Thyroid gland (tissue), 4 donors: ENCODE measurements around the gene MRPL17. TPM values are rescaled to one million over a fixed set of nuclear protein-coding genes. Genes with fewer than 3 reads are reported as not detected.
"Not testable (repeated sequence)": the region's sequence is repeated elsewhere in the genome, so short reads cannot be mapped to it uniquely, and the experiment has no call there.

Experiments used
- DNase-seq, 2 donors: peaks; one replicate each; pipeline ENCODE4 v3.0.0-alpha.2; 2019
- H3K27ac ChIP-seq, 3 donors: fragments of 200-600 bp; sonication (generic); 1 replicate in 2 of 3; 2 replicates in 1 of 3; pipeline ENCODE4 v1.5.1; 2016 to 2019; ENCODE audit warnings: mild to moderate bottlenecking in 1 of 3, moderate library complexity in 1 of 3
- H3K27me3 ChIP-seq: fragments of 200-600 bp; sonication (generic); one replicate; pipeline ENCODE4 v1.5.1; 2019
- H3K36me3 ChIP-seq, 2 donors: fragments of 200-600 bp; sonication (generic); one replicate each; pipeline ENCODE4 v1.5.1; 2016 to 2019
- H3K4me1 ChIP-seq, 2 donors: fragments of 200-600 bp; sonication (generic); one replicate each; pipeline ENCODE4 v1.5.1; 2017 to 2019
- H3K4me3 ChIP-seq, 3 donors: fragments of 200-600 bp; sonication (generic); replicated peaks in 1 of 3; 1 replicate in 2 of 3; 2 replicates in 1 of 3; pipeline ENCODE4 v1.5.1; 2016; ENCODE audit warnings: mild to moderate bottlenecking in 1 of 3
- H3K9me3 ChIP-seq: fragments of 200-600 bp; sonication (generic); one replicate; pipeline ENCODE4 v1.5.1; 2017
- CTCF ChIP-seq, 6 experiments: fragments of 200-600 bp in 3 of 6; fragments of 450-650 bp in 3 of 6; sonication (generic) in 3 of 6; IDR thresholded peaks; one replicate each; pipeline ENCODE4 v1.5.1; 2016 to 2019; ENCODE audit warnings: antibody characterized with exemption in 6 of 6, mild to moderate bottlenecking in 2 of 6, inconsistent platforms in 1 of 6, moderate library complexity in 1 of 6
- POLR2A ChIP-seq, 2 donors: fragments of 450-650 bp; IDR thresholded peaks; one replicate each; pipeline ENCODE4 v1.6.1; 2017; ENCODE audit warnings: antibody characterized with exemption in 2 of 2, mild to moderate bottlenecking in 2 of 2, moderate library complexity in 1 of 2
- WGBS, 2 donors: methylation state at CpG; one replicate each; pipeline ENCODE4 v1.1.5; 2017; 5-methylcytosine and 5-hydroxymethylcytosine counted together
- intact Hi-C: fragments of 100-400 bp; cut with DNase I; formaldehyde crosslinking; loops from one replicate; pipeline ENCODE4 v1.15.1; 2023
- total RNA-seq, 4 donors: library from RNA; depleted of rRNA; stranded (reverse); fragments of >200 nt; gene quantifications; one replicate each; pipeline ENCODE4 v1.2.3, GENCODE V29; 2016

Gene MRPL17
- total RNA-seq, 4 donors from 2014 or later, result 37.8 to 579 (median 144) TPM

- Histone ChIP-seq H3K4me3 (no peak overlapping the region), H3K27ac (peak overlapping the region in 1 of 3 donors; percentile 0), H3K9me3 (no peaks in the 10 kb centered on the region), H3K4me1 (peaks cover 0 to 21% of the 10 kb centered on the region in 2 donors), H3K36me3 (no peaks in the 10 kb centered on the region), H3K27me3 (no peaks in the 10 kb centered on the region)
- intact Hi-C loops, result no loop called here
- TF ChIP-seq POLR2A (IDR thresholded peaks at IDR 0.05) (no peak), CTCF (IDR thresholded peaks at IDR 0.05) (no peak)
- no peak for DNase-seq
- WGBS, 2 donors, result 95 to 100% methylated on average over 1 of the region's 1 CpG
Measured at GRCh38 chr11:6693342-6694228, 10.4 kb upstream of the MRPL17 start.

- no peaks in the 10 kb centered on the region for H3K27me3 ChIP-seq
- DNase-seq, result no peak
- H3K27ac ChIP-seq, result no peak overlapping the region
- no peaks in the 10 kb centered on the region for H3K9me3 ChIP-seq
- no peaks in the 10 kb centered on the region for H3K36me3 ChIP-seq
- TF ChIP-seq POLR2A (IDR thresholded peaks at IDR 0.05) (no peak), CTCF (IDR thresholded peaks at IDR 0.05) (no peak)
- intact Hi-C loops, result no loop called here
- H3K4me1 ChIP-seq, result peaks cover 0 to 21% of the 10 kb centered on the region in 2 donors
- no peak overlapping the region for H3K4me3 ChIP-seq
Measured at GRCh38 chr11:6692128-6692527, 9.0 kb upstream of the MRPL17 start.

- intact Hi-C loops, H3K9me3 ChIP-seq, H3K36me3 ChIP-seq, H3K27me3 ChIP-seq, DNase-seq, H3K4me3 ChIP-seq: not testable (repeated sequence)
- WGBS, 2 donors, result 53 to 80% methylated on average over 8 to 9 of the region's 11 CpGs
- peaks cover 0 to 12% of the 10 kb centered on the region in 2 donors for H3K4me1 ChIP-seq
- peak overlapping the region in 1 of 3 donors; percentile 5 for H3K27ac ChIP-seq
Measured at GRCh38 chr11:6690431-6691132, 7.4 kb upstream of the MRPL17 start.

- intact Hi-C loops, result loop anchor here (10.0 kb wide), 1 partner anchor 213 kb away; the partner anchor contains the start of gene TRIM3
- H3K27me3 ChIP-seq, result no peaks in the 10 kb centered on the region
- no peak for TF ChIP-seq POLR2A (IDR thresholded peaks at IDR 0.05)
- TF ChIP-seq CTCF (IDR thresholded peaks at IDR 0.05), result no peak
- no peak overlapping the region for H3K27ac ChIP-seq
- no peaks in the 10 kb centered on the region for H3K36me3 ChIP-seq
- no peak for DNase-seq
- 61 to 76% methylated on average over 4 of the region's 4 CpGs for WGBS, 2 donors
- H3K9me3 ChIP-seq, result no peaks in the 10 kb centered on the region
- no peak overlapping the region for H3K4me3 ChIP-seq
- H3K4me1 ChIP-seq, result peaks cover 0 to 4% of the 10 kb centered on the region in 2 donors
Measured at GRCh38 chr11:6687876-6688275, 4.7 kb upstream of the MRPL17 start.

GRCh38 chr11:6686006-6686405 lies 2.9 kb upstream of the MRPL17 start:
- no peaks in the 10 kb centered on the region for H3K9me3 ChIP-seq
- TF ChIP-seq POLR2A (IDR thresholded peaks at IDR 0.05), result no peak
- TF ChIP-seq CTCF (IDR thresholded peaks at IDR 0.05), result no peak
- H3K4me1 ChIP-seq, result peaks cover 5 to 14% of the 10 kb centered on the region in 2 donors
- no peak overlapping the region for H3K27ac ChIP-seq
- intact Hi-C loops, result loop anchor here (10.0 kb wide), 1 partner anchor 211 kb away; the partner anchor contains the start of gene TRIM3
- no peak for DNase-seq
- no peaks in the 10 kb centered on the region for H3K36me3 ChIP-seq
- H3K4me3 ChIP-seq, result no peak overlapping the region
- H3K27me3 ChIP-seq, result no peaks in the 10 kb centered on the region

- H3K27me3 ChIP-seq, H3K4me3 ChIP-seq, DNase-seq, H3K9me3 ChIP-seq, H3K36me3 ChIP-seq: not testable (repeated sequence)
- WGBS, 2 donors, result 92 to 94% methylated on average over 14 of the region's 14 CpGs
- intact Hi-C loops, result loop anchor here (5.0 to 10.0 kb wide), 3 partner anchors 67 to 209 kb away; partner anchors contain the start of genes ILK, RRP8, TPP1 and TRIM3
- Histone ChIP-seq H3K4me1 (peaks cover 5 to 11% of the 10 kb centered on the region in 2 donors), H3K27ac (peak overlapping the region in 2 of 3 donors; percentile 86 to 90)
Measured at GRCh38 chr11:6684068-6684467, 928 bp upstream of the MRPL17 start.
